Neural cell (in vitro differentiated cells): ENCODE data around the gene KCNMB2. TPM values are rescaled to one million over a fixed set of nuclear protein-coding genes. Genes with fewer than 3 reads are reported as not detected.

Experiments used
- H2AFZ ChIP-seq: fragments of 200-600, 300-800 bp; sonication (generic), shearing (Covaris generic); 2 replicates; pipeline ENCODE4 v1.6.0; 2014; ENCODE audit warnings: low read depth, mild to moderate bottlenecking, antibody characterized with exemption, low read length, moderate library complexity
- H3F3A ChIP-seq: fragments of 200-600 bp; shearing (Covaris generic); 2 replicates; pipeline ENCODE4 v1.6.1; 2016; ENCODE audit warnings: mild to moderate bottlenecking, moderate library complexity, mixed read lengths, antibody characterized with exemption, low read length; ENCODE audit not compliant: insufficient read depth, poor library complexity, severe bottlenecking
- H3K27ac ChIP-seq: fragments of 200-600, 300-800 bp; sonication (generic), shearing (Covaris generic); 2 replicates; pipeline ENCODE4 v1.5.1; 2014; ENCODE audit warnings: mild to moderate bottlenecking, low read length, moderate library complexity
- H3K27me3 ChIP-seq: fragments of 300-800, 200-600 bp; sonication (generic), shearing (Covaris generic); 2 replicates; pipeline ENCODE4 v1.6.0; 2014; ENCODE audit warnings: mild to moderate bottlenecking, low read depth, low read length, moderate library complexity; ENCODE audit not compliant: insufficient read depth
- H3K36me3 ChIP-seq: fragments of 300-800, 200-600 bp; sonication (generic), shearing (Covaris generic); 2 replicates; pipeline ENCODE4 v1.5.1; 2014; ENCODE audit warnings: mild to moderate bottlenecking, antibody characterized with exemption, low read length, moderate library complexity; ENCODE audit not compliant: insufficient read depth
- H3K4me2 ChIP-seq: fragments of 300-800, 200-600 bp; sonication (generic), shearing (Covaris generic); 2 replicates; pipeline ENCODE4 v1.6.0; 2014; ENCODE audit warnings: mild to moderate bottlenecking, low read length
- H3K4me3 ChIP-seq: fragments of 300-800, 200-600 bp; sonication (generic), shearing (Covaris generic); 2 replicates; pipeline ENCODE4 v1.5.1; 2014; ENCODE audit warnings: mild to moderate bottlenecking, low read length, moderate library complexity
- H3K79me2 ChIP-seq: fragments of 200-600 bp; shearing (Covaris generic); replicated peaks from 2 replicates; pipeline ENCODE4 v1.6.0; 2014; ENCODE audit warnings: mild to moderate bottlenecking, low read length, moderate library complexity; ENCODE audit not compliant: insufficient read depth
- H3K9ac ChIP-seq: fragments of 300-800, 200-600 bp; sonication (generic), shearing (Covaris generic); 2 replicates; pipeline ENCODE4 v1.6.1; 2016; ENCODE audit warnings: mild to moderate bottlenecking, low read length, mixed read lengths
- H3K9me2 ChIP-seq: fragments of 200-600 bp; shearing (Covaris generic); 2 replicates; pipeline ENCODE4 v1.6.1; 2016; ENCODE audit warnings: mild to moderate bottlenecking, low read length, mixed read lengths; ENCODE audit not compliant: insufficient read depth
- H3K9me3 ChIP-seq: fragments of 200-600, 300-800 bp; sonication (generic), shearing (Covaris generic); 2 replicates; pipeline ENCODE4 v1.6.1; 2016; ENCODE audit warnings: mild to moderate bottlenecking, mixed run types, low read length, moderate library complexity, mixed read lengths
- H4K20me1 ChIP-seq: fragments of 200-600 bp; shearing (Covaris generic); 2 replicates; pipeline ENCODE4 v1.6.1; 2016; ENCODE audit warnings: mild to moderate bottlenecking, mixed run types; ENCODE audit not compliant: insufficient read depth
- CTCF ChIP-seq: fragments of 450-650 bp; IDR thresholded peaks from 2 replicates; pipeline ENCODE4 v1.5.1; 2014; ENCODE audit warnings: antibody characterized with exemption, mild to moderate bottlenecking, moderate library complexity; ENCODE audit not compliant: poor library complexity, severe bottlenecking
- EP300 ChIP-seq: fragments of 450-650 bp; conservative IDR thresholded peaks from 2 replicates; pipeline ENCODE4 v1.6.1; 2014; ENCODE audit warnings: antibody characterized with exemption, mild to moderate bottlenecking, moderate library complexity; ENCODE audit not compliant: poor library complexity, severe bottlenecking
- EZH2 ChIP-seq: fragments of 200-600, 300-800 bp; shearing (Covaris generic), sonication (generic); IDR thresholded peaks from 2 replicates; pipeline ENCODE4 v1.6.1; 2014; ENCODE audit warnings: antibody characterized with exemption, low read length, borderline replicate concordance, mild to moderate bottlenecking; ENCODE audit not compliant: insufficient read depth, poor library complexity, severe bottlenecking
- MXI1 ChIP-seq: fragments of 450-650 bp; conservative IDR thresholded peaks from 2 replicates; pipeline ENCODE4 v1.6.1; 2014; ENCODE audit warnings: antibody characterized with exemption, mild to moderate bottlenecking; ENCODE audit not compliant: poor library complexity, severe bottlenecking
- POLR2AphosphoS5 ChIP-seq: IDR thresholded peaks from 2 replicates; pipeline ENCODE4 v1.6.1; 2012
- RAD21 ChIP-seq: fragments of 450-650 bp; conservative IDR thresholded peaks from 2 replicates; pipeline ENCODE4 v1.6.1; 2014; ENCODE audit warnings: antibody characterized with exemption, mild to moderate bottlenecking, moderate library complexity
- REST ChIP-seq: IDR thresholded peaks from 2 replicates; pipeline ENCODE4 v1.6.1; 2012; ENCODE audit warnings: borderline replicate concordance
- SMC3 ChIP-seq: fragments of 450-650 bp; conservative IDR thresholded peaks from 2 replicates; pipeline ENCODE4 v1.6.1; 2014; ENCODE audit warnings: antibody characterized with exemption, mild to moderate bottlenecking, moderate library complexity; ENCODE audit not compliant: poor library complexity
- TAF1 ChIP-seq: IDR thresholded peaks from 2 replicates; pipeline ENCODE4 v1.6.1; 2012; ENCODE audit warnings: low read depth
- polyA plus RNA-seq: library from polyadenylated mRNA; depleted of rRNA; stranded (reverse); fragments of >200 nt; gene quantifications from 2 replicates; pipeline ENCODE4 v1.2.3, GENCODE V29; 2014

Gene KCNMB2
- polyA plus RNA-seq, 1 donor from 2014 or later: 0.93 TPM

- Histone ChIP-seq H3K4me3 (no peak overlapping the region), H3K79me2 (no peaks in the 10 kb centered on the region), H3K9me3 (no peaks in the 10 kb centered on the region), H2AFZ (no peak overlapping the region), H3K27ac (no peak overlapping the region), H3F3A (no peaks in the 10 kb centered on the region), H3K4me2 (no peak overlapping the region), H3K9ac (no peak overlapping the region), H3K27me3 (no peaks in the 10 kb centered on the region), H3K9me2 (no peaks in the 10 kb centered on the region), H3K36me3 (no peaks in the 10 kb centered on the region), H4K20me1 (no peaks in the 10 kb centered on the region)
- no peak for TF ChIP-seq POLR2AphosphoS5
- no peak for TF ChIP-seq MXI1
- no peak for TF ChIP-seq CTCF
- no peak for TF ChIP-seq EZH2
- no peak for TF ChIP-seq SMC3
Measured at GRCh38 chr3:178736300-178736699, 200.1 kb downstream of the KCNMB2 start.

GRCh38 chr3:178739720-178740119 is 203.5 kb downstream of the KCNMB2 start:
- H3F3A ChIP-seq: no peaks in the 10 kb centered on the region
- H3K9me3 ChIP-seq: no peaks in the 10 kb centered on the region
- no peak overlapping the region for H3K9ac ChIP-seq
- H3K27ac ChIP-seq: no peak overlapping the region
- no peak overlapping the region for H3K4me2 ChIP-seq
- no peaks in the 10 kb centered on the region for H4K20me1 ChIP-seq
- no peak overlapping the region for H3K4me3 ChIP-seq
- H3K79me2 ChIP-seq: no peaks in the 10 kb centered on the region
- no peaks in the 10 kb centered on the region for H3K36me3 ChIP-seq
- no peaks in the 10 kb centered on the region for H3K27me3 ChIP-seq
- TF ChIP-seq TAF1 (no peak), EP300 (no peak), MXI1 (no peak), RAD21 (no peak), EZH2 (no peak), POLR2AphosphoS5 (no peak), REST (no peak), SMC3 (no peak), CTCF (no peak)
- no peak overlapping the region for H2AFZ ChIP-seq
- H3K9me2 ChIP-seq: no peaks in the 10 kb centered on the region
